CD4-positive, alpha-beta T cell treated with Interleukin-21 for 1 hour (primary cell): ENCODE results near the gene ST6GALNAC3.

Source experiments
- DNase-seq: peaks from one replicate; pipeline ENCODE4 v3.0.0-alpha.2; 2020

Gene ST6GALNAC3

DNA sequence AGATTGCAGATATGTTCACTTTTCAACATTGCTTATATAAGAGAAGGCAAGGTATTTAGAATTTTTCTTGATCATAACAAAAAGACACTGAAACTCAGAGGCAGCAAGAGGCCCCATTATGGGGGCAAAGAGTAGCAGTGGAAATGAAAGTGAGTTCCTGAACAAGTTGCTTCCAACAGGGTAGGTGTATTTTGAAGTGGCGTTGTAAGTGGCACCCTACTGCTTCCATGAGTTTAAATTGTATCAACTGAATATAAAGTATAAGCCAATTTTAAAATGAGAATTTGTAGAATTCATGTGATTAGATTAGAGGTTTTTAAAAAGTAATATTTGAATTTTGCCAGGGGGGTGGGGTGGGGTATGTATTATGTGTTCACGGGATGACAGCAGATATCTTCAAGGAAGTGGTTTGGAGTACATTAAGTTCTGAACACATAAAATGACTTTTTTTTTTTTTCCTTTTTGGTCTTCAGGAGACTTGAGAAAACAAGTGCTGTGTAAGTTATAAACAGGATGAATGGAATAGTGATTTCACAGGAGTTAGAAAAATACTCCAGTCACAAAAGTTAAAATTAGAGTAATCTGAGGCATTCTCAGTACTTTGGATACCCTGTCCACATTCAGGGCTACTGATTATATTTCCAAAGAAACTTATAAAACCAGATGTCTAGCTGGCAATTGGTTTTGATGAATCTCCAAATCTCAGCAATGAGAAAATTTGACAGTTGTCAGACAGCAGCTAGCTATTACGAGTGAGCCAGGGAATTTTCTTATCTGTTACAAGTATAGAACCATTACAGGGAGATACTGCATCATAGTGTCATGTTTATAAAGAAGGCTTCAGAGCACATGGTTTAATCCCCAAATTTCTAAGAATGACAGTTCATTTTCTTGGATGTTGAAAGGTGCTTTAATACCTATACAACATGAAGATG is 182.0 kb downstream of the ST6GALNAC3 start:
- DNase-seq = peak; percentile 9

DNA sequence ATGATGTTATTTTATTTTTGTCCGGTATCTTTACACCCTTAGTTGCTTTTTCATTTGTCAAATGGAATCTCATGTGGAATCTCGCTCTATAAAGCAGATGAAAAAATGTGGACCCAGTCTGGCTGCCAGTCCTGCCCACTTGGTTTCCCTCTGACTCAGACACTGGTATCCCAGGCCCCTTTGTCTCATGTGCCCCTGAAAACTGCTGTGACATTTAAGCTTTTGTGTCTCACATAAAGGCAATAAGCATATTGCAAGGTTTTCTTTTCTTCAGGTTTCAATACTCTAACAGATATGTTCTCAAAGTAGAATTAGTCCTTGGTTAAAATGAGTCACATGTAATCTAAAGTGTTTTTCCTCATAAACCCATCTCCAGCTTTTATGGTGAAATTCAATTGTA is 183.3 kb downstream of the ST6GALNAC3 start:
- DNase-seq = no peak

DNA sequence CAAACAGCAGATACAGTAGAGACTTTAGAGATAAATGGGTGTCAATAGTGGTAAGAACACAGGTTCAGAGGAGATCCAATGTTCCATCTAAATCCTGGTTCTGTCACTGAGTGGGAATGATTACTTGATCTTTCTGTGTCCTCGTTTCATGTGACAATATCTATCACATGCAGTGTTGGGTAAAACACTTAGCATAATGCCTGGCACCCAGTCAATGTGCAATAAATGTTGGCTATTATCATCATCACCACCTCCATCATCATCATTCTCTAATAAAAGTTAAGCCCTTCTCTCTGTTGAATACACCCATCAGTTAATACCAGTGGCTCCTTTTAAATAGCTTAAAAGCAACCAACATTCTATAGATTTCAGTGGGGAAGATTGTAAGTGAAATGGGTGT is 184.7 kb downstream of the ST6GALNAC3 start:
- no peak for DNase-seq

DNA sequence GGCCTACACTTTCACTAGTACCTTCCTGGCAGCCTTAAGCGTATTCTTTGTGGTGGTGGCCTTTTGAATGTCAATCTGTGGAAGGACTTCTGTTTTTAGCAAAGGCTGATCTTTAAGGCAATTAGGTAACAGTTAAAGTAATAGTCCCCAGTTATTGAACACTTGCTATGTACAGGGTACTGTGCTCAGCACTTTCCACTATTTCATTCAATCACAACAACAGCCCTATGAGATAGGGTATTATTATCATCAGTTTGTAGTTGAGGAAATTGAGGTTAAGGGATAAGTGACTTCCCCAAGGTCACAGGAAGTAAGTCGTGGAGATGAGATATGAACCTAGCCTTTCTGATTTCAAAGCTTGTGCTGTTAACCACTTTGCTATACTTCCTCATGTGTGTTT is 185.7 kb downstream of the ST6GALNAC3 start:
- no peak for DNase-seq

DNA sequence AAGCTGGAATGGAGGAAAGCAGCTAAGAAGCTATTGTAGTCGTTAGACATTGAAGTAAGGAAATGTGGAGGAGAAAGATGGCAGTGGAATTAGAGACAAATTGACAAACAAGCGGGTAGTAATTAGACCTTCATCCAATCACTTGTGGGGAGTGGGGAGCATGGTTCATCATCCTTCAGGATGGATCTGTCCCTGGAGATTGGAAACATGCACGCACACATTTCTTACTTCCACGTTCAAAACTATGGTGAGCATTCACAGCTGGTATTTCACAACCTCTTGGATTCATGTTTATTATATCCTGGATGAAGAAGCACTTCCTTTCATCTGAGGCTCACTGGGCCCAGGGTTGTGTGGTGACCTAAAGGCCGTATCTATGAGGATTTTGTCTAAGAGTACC is 188.1 kb downstream of the ST6GALNAC3 start:
- DNase-seq = no peak

DNA sequence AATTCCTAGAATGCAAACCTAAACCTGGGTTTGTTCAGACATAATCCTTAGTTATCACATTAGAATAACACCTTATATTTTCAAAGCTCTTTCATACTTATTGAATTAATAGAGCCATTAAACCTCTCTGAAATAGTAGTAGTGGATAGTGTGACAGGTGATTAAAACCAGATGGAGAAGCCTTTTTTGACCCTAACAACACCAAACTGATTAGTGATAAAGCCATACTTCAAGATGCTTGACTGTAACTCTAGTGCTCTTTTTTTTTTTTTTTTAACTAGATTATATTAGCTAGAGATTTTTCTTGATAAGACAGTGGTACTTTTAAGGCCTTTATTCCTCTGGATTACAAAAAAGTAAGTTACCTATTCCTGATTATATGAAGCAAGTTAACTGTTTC is 190.1 kb downstream of the ST6GALNAC3 start:
- DNase-seq = no peak

DNA sequence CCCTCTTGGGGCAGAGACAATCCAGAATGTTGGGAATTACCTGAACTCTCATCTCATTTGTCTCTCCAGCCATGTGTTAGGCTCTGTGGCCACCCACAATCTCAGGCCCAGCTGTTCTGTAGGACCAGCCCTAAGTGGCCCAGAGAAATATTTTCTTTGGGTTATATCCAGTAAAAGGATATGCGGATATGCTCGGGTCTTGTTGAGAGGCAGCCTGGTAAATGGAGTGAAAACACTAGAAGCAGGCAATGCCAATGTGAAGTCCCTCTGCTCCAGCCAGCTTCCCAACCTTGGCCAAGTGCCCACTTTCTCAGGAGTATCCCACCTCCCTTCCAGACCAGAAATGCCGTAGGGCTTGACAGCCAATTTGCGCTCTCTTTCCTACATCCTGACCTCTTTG is 192.2 kb downstream of the ST6GALNAC3 start:
- no peak for DNase-seq

DNA sequence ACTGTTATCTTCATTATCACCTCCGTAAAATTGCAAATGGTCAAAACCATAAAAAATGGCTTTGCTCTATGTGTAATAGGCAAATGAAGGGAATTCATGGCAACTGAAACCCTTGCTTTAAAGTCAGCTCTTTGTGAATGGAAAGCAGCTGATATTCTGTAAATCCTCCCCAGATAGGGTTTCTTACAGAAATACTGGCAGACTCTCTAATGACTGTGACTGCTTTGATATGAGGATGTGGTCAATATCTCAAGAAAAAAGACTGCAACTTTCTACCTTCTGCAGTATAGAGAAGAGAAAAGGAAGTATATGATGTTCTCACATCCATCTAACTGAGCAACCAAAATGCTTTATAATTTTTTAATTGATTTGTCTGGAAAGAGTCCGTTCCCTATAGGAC is 193.1 kb downstream of the ST6GALNAC3 start:
- peak; percentile 51 for DNase-seq

DNA sequence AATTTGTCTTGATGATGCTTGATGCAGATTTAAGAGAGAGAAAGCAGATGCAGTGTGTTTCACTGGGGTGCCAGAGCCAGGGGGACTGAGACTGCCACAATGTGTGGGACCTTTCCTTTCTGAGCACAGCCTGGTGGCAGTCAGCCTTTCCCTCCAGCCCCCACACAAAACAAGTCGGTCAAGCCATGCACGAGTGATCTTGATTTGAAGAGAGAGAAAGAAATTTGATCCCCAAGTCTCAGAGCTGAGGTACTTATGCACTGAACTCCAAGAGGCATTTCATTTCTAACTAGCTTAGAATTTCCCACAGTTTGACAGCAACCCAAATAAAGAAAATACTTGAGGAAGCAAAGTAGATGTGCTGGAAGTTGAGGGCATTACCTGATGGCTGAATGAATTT is 193.8 kb downstream of the ST6GALNAC3 start:
- DNase-seq = no peak

DNA sequence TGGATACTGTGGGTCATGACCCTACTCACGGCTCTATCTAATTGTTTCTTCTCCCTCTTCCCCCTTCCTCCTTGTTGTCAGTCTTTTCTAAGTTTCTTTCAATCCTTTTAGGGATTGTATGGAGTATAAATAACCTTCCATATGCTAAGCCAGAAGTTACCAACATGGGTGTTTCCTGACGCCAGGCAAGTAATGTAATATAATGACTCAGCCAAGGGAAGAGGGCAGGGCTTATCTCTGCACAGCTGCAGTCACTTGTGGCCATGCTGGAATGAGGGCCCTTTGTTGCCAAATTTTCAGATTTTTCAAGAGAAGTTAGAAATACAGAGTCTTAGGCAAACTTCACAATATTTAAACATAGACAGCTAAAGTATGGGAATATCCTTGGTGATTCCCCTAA is 194.6 kb downstream of the ST6GALNAC3 start:
- DNase-seq = no peak

DNA sequence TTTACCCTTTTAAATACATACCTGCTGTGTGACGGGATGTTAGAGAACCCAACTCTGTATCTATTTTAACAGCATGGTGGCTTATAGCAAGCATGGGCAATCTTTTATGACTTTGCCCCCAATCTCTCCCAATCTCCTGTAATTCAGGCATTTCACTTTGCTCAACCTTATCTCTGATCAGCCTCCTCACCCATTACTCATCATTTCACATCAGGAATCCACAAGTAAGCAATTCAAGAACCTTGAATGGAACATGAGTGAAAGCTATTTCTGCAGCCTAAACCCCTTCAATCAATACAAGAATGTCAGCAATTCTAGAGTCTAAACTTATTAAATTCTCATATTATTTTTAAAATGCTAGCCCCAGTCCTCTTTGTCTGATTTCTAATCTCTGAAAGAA is 199.8 kb downstream of the ST6GALNAC3 start:
- no peak for DNase-seq

DNA sequence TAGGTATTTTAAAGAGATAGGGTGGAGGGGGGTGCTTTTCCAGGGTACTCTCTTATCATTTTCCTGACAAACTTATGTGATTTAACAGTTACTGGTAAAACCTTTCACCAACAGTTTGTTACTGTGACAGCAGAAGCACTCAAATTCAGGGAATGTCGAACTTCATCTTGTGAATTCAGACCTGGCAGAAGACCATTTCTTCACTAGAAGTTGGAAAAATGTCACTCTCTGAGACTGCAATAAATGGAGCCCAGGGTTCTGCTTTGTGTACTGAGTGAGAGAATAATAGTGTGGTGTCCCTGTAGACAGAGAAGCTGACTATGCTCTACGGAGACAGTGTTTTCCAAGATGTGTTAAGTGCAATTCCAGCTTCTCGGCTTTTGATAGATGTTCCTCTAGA is 200.2 kb downstream of the ST6GALNAC3 start:
- no peak for DNase-seq

DNA sequence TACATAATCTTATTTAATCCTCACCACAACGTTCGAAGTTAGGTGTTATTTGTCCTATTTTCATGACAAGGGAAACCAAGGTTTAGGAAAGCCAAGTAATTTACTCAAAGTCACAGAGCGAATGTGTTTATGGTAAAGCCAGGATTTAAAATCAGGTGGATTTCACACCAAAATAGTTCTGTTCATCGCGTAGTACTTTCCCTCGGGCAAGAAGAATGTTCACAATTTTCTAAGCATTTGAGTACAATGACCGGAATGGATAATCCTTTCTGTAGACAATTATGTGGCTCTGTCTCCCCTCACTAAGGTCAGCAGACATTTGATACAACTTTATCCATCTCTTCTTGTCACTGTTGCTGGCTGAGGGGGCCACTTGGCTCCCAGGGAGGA is 204.2 kb downstream of the ST6GALNAC3 start:
- DNase-seq = no peak

DNA sequence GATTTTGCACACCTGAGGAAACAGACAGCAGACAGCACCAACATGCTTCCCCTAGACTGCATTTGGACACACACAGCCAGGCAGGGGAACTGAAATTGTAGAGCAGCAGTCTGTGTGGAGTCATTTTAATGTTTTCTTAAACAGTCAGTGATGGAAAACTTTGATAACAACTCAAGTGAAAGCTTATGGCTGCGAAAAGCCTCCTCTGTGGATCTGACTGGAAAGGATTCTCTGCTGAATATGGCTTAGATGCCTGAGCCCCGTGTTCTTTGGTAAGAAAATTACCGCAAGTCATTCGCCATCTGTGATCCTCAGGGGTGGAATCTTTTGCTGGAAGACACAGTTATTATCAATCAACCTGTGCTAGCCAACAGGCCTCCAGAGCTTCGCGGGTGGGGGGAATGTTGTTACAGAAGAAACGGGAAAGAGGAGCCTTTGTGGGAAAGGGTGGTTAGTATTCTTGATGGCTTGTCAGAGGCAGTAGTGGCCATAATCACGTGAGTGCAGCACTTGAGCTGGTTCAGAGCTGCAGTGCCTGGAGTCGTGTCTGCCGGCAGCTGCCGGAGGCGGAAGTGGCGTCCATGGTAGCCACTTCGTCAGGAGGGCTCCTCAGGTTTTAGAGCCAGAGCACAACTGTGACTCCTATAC is 204.7 kb downstream of the ST6GALNAC3 start:
- DNase-seq = no peak

DNA sequence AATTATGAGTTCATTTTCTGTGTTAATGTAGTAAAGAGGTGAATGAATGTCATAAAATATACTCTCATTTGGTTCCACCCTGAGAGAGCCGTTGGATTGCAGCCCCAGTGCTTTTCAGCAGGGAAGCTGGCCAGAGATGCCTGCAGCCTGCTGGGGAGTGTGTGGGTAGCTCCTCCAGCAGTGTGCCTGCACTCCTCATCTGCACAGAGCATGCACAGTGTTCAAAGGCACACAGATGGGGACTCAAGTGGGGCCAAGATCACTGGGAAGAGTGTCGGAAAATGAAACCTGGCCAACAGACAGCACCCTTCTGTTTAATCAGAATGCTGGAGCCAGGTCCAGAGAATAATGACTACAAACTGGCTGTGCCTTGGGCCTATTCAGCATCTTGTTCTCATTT is 206.8 kb downstream of the ST6GALNAC3 start:
- DNase-seq = no peak

DNA sequence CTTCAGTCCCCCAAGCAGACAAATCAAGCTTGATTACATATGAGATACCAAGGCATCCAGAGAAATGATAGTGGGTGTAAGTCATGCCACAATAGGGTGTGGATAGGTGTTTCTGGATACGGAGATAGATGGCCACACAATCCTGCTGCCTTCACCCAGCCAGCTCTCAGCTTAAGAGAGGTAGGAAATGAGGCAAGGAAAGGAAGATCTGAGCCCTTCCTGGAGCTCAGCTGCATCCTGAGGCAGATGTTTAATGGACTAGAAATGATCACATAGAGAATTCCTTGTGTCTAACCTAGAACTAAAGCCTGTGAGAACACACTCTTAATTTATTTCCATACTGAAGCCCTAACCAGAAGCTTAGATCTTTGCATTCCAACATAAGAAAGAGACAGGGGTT is 210.3 kb downstream of the ST6GALNAC3 start:
- no peak for DNase-seq

DNA sequence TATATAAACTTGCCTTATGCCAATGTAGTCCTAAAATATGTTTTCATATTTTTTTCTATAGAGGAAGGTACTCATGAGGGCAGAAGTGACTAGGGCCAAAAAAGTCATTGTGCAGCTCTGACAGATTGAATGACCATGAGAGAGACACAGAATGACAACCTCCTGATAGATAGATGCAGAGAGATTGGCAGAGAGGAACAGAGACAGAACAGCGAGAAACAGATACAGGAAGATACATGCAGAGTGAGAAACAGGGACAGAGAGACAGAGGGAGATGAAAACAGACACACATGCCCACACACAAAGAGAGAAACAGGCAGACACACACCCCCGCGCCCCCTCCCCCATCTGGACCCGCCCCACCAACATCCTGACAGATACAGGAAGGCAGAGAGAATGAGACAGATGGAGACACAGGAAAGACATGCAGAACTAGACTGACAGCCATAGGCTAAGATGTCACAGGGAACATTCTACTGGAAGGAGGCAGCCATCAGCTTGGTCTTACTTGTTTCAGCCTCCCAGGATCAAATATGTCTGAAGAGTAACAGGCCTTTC is 211.1 kb downstream of the ST6GALNAC3 start:
- no peak for DNase-seq

DNA sequence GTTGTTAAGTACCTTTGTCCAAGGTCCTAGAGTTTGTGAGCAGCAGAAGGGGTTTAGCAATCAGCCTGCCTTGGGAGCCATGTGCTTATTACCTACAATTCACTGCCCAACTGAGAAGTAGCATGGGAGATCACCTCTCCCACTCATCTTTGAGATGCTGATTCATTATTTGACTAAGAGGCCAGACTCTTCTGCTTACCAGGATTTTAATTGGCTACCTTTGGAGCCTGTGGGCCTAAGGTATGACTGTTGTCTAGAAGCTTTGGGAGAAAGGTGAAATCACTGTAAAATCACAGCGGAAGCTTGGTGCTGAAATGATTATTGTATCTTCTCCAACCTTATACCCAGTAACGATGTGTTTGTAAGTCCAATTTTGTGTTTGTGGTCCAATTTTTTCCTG is 213.4 kb downstream of the ST6GALNAC3 start:
- no peak for DNase-seq

DNA sequence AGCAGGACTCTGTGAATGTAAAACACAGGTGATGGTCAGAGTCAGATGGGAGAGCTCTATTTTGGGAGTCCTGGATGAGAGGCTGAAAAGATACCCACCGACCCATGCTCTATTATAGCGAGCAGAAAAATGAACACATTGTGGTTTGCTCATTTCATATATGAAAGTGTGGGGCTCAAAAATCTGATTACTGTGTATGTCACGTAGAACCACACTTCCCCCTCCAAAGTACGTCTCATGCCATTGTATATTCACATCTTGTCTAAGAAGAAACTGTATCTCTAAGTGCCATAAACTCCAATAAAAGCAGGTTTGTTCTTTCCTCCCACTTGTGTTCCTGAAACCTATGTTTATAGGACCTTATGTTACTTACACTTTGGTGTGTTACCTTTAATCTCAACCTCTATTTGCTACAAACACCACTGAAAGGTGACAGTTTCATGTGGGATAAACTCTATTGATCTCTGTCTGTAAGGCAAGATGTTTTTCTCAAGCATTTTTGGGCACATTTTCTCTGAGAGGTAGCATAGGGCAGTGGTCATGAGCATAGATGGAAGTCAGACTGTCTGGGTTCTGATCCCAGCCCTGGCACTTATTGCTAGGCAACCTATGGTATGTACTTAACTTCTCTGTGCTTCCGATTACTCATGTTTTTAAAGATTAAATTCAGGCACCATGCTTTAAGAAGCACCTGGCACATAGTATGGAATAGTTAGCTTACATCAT is 214.4 kb downstream of the ST6GALNAC3 start:
- DNase-seq = no peak

DNA sequence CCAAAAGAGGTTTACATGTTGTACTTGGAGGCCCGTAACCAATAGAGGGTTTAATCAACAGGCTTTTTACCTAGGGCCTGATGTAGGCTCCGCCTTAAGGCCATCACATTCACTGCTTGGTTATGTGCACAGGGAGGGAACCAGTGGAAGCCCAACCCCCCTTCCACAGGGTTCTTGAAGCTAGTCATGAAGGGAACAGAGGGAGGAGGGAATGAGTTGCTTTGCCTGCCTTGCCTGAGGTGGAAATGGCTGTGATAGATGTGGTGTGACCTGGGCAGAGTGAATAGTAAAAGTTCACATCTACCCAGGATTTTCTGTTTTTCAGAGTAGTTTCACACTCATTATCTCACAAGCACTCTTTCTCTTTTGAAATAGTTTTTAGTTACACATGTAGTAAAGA is 215.1 kb downstream of the ST6GALNAC3 start:
- DNase-seq = no peak

DNA sequence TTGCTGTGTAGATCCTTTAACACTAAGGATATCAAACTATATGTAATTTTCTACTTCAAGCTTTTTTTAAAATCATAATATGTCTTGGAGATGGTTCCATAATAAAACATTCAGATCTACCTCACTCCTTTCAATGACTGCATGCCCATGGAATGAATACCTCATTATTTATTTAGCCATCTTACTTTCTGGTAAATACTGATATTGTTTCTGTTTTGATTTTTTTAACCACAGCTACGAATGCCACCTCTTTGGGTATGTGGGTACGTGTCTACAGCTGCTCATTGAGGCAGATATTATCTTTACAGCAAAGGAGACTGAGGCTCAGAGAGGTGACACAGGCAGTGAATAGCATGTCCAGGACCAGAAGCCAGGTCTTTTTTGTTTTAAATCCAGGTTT is 215.7 kb downstream of the ST6GALNAC3 start:
- no peak for DNase-seq

DNA sequence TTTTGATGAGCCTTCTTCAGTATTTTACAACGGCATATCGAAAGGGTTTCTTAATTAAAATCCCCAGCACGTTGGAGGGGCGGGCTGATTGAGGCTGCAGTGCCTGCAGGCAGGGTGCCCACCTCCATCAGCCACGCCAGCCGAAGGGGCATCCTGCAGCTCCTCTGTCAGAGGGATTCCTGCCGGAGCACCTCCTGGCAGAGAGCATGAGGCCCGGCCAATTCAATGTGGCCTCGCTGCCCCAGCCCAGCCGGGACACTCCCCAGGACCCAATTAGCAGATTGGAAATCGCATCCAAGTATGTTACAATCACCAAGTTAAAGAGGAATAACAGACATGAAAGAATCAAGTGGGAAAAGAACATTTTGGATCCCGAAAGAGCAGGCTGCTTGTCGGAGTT is 216.6 kb downstream of the ST6GALNAC3 start:
- DNase-seq = no peak

DNA sequence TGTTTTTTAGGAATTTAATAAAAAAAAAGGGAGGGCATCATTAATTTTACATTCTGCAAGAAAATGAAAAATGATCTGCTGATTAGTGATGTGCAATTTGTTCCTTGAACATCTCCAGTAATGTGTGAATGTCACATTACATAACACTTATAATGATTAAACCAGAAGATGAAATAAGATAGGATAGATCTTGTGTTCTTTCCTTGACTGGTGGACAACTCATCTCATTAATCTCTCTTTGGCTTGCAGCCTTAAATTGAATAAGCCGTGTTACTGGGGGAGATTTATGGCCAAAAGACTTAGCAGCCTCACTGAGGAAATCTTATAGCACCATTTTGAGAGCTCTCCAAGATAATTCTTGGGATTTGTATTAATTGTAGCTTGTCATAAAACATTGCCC is 217.2 kb downstream of the ST6GALNAC3 start:
- no peak for DNase-seq
